GM23338 (cell line): ENCODE data around the gene MINK1.

ENCODE experiments used
- CTCF ChIP-seq, 2 experiments: fragments of 200-600 bp in 1 of 2; sonication (generic) in 1 of 2; conservative IDR thresholded peaks; 2 replicates each; pipeline versions ENCODE4 v1.5.1 to v1.6.1; 2016 to 2017; ENCODE audit warnings: antibody characterized with exemption in 2 of 2, low read depth in 2 of 2, mild to moderate bottlenecking in 2 of 2, moderate library complexity in 1 of 2
- EZH2 ChIP-seq: fragments of 200-600 bp; sonication (generic); IDR thresholded peaks from one replicate; pipeline ENCODE4 v1.8.0; 2017; ENCODE audit warnings: antibody characterized with exemption, mild to moderate bottlenecking, low read depth; ENCODE audit not compliant: unreplicated experiment
- EZH2phosphoT487 ChIP-seq: fragments of 200-600 bp; sonication (generic); IDR thresholded peaks from one replicate; pipeline ENCODE4 v1.8.1; 2018; ENCODE audit warnings: antibody characterized with exemption; ENCODE audit not compliant: unreplicated experiment
- POLR2AphosphoS5 ChIP-seq: IDR thresholded peaks from 2 replicates; pipeline ENCODE4 v1.6.1; 2016; ENCODE audit warnings: antibody characterized with exemption, low read depth

DNA sequence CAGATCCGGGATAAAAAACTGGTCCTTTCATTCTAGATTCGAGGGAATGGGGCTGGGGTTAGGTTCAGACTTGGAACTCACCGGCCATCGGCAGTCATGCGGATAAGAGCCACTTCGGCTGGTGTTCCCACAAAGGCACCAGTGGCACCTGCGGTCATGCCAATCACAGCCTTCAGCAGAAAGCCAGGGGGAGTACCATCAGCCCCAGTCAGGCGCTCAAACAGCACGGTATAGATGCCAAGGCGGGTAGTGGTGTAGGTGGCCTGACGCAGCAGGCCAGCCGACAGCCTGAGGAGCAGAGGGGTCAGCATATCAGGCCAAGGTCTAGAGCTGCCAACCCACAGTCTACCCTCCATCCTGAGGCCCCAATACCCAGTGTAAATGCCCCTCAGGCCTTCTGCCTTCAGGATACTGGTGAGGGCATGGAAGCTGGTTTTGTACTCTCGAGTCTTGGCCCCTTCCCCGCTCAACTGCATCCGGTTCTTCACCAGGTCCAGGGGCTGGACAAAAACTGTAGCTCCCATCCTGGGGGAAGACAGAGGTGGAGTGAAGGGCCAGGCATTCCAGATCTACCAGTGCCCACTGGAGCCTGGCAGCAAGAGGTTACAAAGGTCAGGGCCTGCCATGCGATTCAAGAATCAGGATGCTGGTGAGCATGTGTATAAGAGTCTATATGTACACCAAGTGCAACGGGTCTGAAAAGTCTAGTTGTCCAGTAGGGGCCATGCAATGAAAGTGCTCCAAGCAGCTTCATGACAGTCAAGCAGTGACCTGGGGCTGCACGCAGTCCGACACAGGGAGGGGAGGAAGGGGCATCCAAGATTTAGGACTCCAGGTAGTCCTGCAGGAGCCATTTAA lies 105.8 kb downstream of the MINK1 start:
- TF ChIP-seq CTCF (conservative IDR thresholded peaks at IDR 0.05; ENCODE audit: low read depth in 2 of 2) (no peak), POLR2AphosphoS5 (no peak), EZH2phosphoT487 (no peak), EZH2 (no peak)
